Heart left ventricle (tissue), 13 donors: ENCODE results near the gene SKOR1.

Experiments used
- CTCF ChIP-seq, 12 donors: fragments of 200-600 bp; sonication (generic) in 4 of 12; IDR thresholded peaks; one replicate each; pipeline versions ENCODE4 v1.5.0 to v1.8.0; 2018 to 2022; ENCODE audit warnings: antibody characterized with exemption in 12 of 12, mild to moderate bottlenecking in 5 of 12
- POLR2A ChIP-seq, 2 donors: fragments of 450-650 bp; IDR thresholded peaks; one replicate each; pipeline ENCODE4 v1.6.1; 2017; ENCODE audit warnings: antibody characterized with exemption in 2 of 2, mild to moderate bottlenecking in 2 of 2, moderate library complexity in 2 of 2
- donor health status: ischemic (EF 13 %, LVEDD 7.1; RV severe dilation, severe dysfunction).
- donor health status: DM: no; HTN: yes; CAD: no.
- donor health status: DM: no; HTN: no; CAD: no.
- donor health status: ischemic (EF 25% LVEDD 6.9; RV normal size, moderate dysfunction).
- donor health status: ischemic (EF 25% LVEDD 5.7; RV mildly dilated, moderate dysfunction).
- donor health status: ischemic (EF 35%, LVEDD 5.7; RV mildly dilated, moderate dysfunction).
- donor health status: nonischemic (EF 11% LVEDD 7.7; RV severe dilation, severe dysfunction).
- donor health status: DM: yes; HTN: yes; CAD: no.
- donor health status: PGD.
- donor health status: ischemic (EF 29% LVEDD 5.4; RV normal size, mild dysfunction).
- donor health status: nonischemic (EF 23%, LVEDD 6.1; RV moderate dilation, normal function).

- no peak for TF ChIP-seq POLR2A (IDR thresholded peaks at IDR 0.05)
- TF ChIP-seq CTCF (IDR thresholded peaks at IDR 0.05) = no peak
These were observed 3.4 kb upstream of the SKOR1 start for GRCh38 chr15:67821784-67822440.
